ENCODE data around the gene FBXL17. TPM values are rescaled to one million over a fixed set of nuclear protein-coding genes. Genes with fewer than 3 reads are reported as not detected.

Gene FBXL17
- total and polyA plus RNA-seq, 9 of the 15 experiments (the other 6 are each of a cell fraction or from before 2014, with no cell fraction given): 0.32 to 5.4 (median 1.8) TPM

DNA sequence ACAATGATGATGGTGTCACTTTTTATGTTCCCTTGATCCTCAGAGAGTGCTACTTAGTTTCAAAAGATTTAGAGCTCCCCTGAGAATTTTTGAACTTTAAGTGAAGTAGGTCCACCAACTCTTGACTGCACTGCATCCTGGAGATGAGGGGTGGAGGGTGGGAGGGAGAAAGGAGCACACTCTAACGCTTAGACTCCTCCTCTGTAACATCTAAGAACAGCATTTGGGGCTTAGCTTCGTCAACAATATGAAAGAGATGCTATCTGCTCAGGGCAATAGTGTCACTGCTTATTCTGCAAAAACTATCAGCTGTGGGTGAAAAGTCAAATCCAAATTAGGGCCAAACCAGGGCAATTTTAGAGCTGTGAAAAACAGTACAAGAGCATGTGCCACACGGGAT, 468.4 kb downstream of the FBXL17 start:
- H3K27ac ChIP-seq (ENCODE audit: extremely low read depth, low read depth, low read length): no peak overlapping the region
- H2AFZ ChIP-seq (ENCODE audit: low read depth, low read length): no peak overlapping the region
- no peaks in the 10 kb centered on the region for H3K9me3 ChIP-seq (replicated peaks; ENCODE audit: control insufficient read depth, insufficient read depth, low read depth, low read length)
- no peak overlapping the region for H3K9ac ChIP-seq (ENCODE audit: insufficient read depth in 1 of 2, low read depth in 2 of 2, low read length in 2 of 2)
- FAIRE-seq (no peak), DNase-seq (ENCODE audit: extremely low read depth in 1 of 4, low spot score in 3 of 4) (no peak), ATAC-seq (no peak)
- CTCF ChIA-PET (ENCODE audit: low intra/inter-chr PET ratio): no interaction called here
- BruUV-seq (replicated peaks): no TSS peak
- H3K36me3 ChIP-seq (ENCODE audit: control insufficient read depth, insufficient read depth, low read length): no peaks in the 10 kb centered on the region
- no peaks in the 10 kb centered on the region for H3K4me1 ChIP-seq (replicated peaks in 1 of 2; ENCODE audit: control insufficient read depth in 2 of 2, insufficient read depth in 2 of 2, low read length in 2 of 2)
- H3K27me3 ChIP-seq (ENCODE audit: control insufficient read depth in 2 of 2, insufficient read depth in 2 of 2, low read length in 2 of 2): no peaks in the 10 kb centered on the region
- 0% methylated on average over 3 of the region's 3 CpGs for WGBS (ENCODE audit: insufficient coverage, low coverage, missing lambda C conversion rate)
- H3K9me1 ChIP-seq (ENCODE audit: control insufficient read depth, insufficient read depth, low read length): no peaks in the 10 kb centered on the region
- H3K4me3 ChIP-seq: no peak overlapping the region
- H3K4me2 ChIP-seq (ENCODE audit: insufficient read depth, low read length): no peak overlapping the region
- H4K20me1 ChIP-seq (replicated peaks; ENCODE audit: control insufficient read depth, insufficient read depth, low read length): no peaks in the 10 kb centered on the region
- intact Hi-C loops (cut with micrococcal nuclease): no loop called here
- POLR2A ChIA-PET: no interaction called here
- no peak for TF ChIP-seq NFIX (CRISPR knock-in tag; IDR thresholded peaks at IDR 0.05; ENCODE audit: low read depth)
- TF ChIP-seq ZNF740 (CRISPR knock-in tag; IDR thresholded peaks at IDR 0.05): no peak
- TF ChIP-seq ZNF740 (tag; IDR thresholded peaks at IDR 0.05): no peak
- no peak for TF ChIP-seq CHD1 (IDR thresholded peaks at IDR 0.05; ENCODE audit: low read length)
- TF ChIP-seq, protein P1, sequence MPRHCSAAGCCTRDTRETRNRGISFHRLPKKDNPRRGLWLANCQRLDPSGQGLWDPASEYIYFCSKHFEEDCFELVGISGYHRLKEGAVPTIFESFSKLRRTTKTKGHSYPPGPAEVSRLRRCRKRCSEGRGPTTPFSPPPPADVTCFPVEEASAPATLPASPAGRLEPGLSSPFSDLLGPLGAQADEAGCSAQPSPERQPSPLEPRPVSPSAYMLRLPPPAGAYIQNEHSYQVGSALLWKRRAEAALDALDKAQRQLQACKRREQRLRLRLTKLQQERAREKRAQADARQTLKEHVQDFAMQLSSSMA (CRISPR knock-in tag; IDR thresholded peaks at IDR 0.05): no peak
- TF ChIP-seq, protein P2, sequence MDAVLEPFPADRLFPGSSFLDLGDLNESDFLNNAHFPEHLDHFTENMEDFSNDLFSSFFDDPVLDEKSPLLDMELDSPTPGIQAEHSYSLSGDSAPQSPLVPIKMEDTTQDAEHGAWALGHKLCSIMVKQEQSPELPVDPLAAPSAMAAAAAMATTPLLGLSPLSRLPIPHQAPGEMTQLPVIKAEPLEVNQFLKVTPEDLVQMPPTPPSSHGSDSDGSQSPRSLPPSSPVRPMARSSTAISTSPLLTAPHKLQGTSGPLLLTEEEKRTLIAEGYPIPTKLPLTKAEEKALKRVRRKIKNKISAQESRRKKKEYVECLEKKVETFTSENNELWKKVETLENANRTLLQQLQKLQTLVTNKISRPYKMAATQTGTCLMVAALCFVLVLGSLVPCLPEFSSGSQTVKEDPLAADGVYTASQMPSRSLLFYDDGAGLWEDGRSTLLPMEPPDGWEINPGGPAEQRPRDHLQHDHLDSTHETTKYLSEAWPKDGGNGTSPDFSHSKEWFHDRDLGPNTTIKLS (IDR thresholded peaks at IDR 0.05; ENCODE audit: borderline replicate concordance, low read depth): no peak
- TF ChIP-seq, protein P3, sequence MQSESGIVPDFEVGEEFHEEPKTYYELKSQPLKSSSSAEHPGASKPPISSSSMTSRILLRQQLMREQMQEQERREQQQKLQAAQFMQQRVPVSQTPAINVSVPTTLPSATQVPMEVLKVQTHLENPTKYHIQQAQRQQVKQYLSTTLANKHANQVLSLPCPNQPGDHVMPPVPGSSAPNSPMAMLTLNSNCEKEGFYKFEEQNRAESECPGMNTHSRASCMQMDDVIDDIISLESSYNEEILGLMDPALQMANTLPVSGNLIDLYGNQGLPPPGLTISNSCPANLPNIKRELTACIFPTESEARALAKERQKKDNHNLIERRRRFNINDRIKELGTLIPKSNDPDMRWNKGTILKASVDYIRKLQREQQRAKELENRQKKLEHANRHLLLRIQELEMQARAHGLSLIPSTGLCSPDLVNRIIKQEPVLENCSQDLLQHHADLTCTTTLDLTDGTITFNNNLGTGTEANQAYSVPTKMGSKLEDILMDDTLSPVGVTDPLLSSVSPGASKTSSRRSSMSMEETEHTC (IDR thresholded peaks at IDR 0.05): no peak
- TF ChIP-seq USF2 (CRISPR knock-in tag; IDR thresholded peaks at IDR 0.05): no peak
- no peak for TF ChIP-seq RFX7 (CRISPR knock-in tag; IDR thresholded peaks at IDR 0.05)
- TF ChIP-seq, protein P4, sequence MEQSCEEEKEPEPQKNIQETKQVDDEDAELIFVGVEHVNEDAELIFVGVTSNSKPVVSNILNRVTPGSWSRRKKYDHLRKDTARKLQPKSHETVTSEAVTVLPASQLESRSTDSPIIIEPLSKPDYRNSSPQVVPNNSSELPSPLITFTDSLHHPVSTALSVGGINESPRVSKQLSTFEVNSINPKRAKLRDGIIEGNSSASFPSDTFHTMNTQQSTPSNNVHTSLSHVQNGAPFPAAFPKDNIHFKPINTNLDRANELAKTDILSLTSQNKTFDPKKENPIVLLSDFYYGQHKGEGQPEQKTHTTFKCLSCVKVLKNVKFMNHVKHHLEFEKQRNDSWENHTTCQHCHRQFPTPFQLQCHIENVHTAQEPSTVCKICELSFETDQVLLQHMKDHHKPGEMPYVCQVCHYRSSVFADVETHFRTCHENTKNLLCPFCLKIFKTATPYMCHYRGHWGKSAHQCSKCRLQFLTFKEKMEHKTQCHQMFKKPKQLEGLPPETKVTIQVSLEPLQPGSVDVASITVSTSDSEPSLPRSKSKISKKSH (CRISPR knock-in tag; IDR thresholded peaks at IDR 0.05): no peak
- TF ChIP-seq PATZ1 (CRISPR knock-in tag; IDR thresholded peaks at IDR 0.05; ENCODE audit: borderline replicate concordance): no peak
- no peak for TF ChIP-seq NFRKB (IDR thresholded peaks at IDR 0.05; ENCODE audit: low read depth)
- TF ChIP-seq SMAD1 (IDR thresholded peaks at IDR 0.05; ENCODE audit: low read depth, low read length, partially characterized antibody): no peak
- in situ Hi-C loops (cut with MboI): no loop called here
- H3K79me2 ChIP-seq (ENCODE audit: control insufficient read depth, insufficient read depth, low read length): no peaks in the 10 kb centered on the region

Measured in K562 (cell line).